ENCODE results near the gene TCF12. TPM values are rescaled to one million over a fixed set of nuclear protein-coding genes. Genes with fewer than 3 reads are reported as not detected.
"Not testable (repeated sequence)": the region's sequence is repeated elsewhere in the genome, so short reads cannot be mapped to it uniquely, and the experiment has no call there.

TCF12 gene
- total and polyA plus RNA-seq, 5 experiments from 2014 or later, result 43.2 to 77.3 (median 54.3) TPM

- POLR2A ChIA-PET, result no interaction called here
Observed at GRCh38 chr15:57094321-57095257, 176.1 kb downstream of the TCF12 start.

GRCh38 chr15:57095896-57096295 is 177.5 kb downstream of the TCF12 start:
- Mint-ChIP-seq H3K36me3 (peaks cover 0 to 39% (median 18%) of the 10 kb centered on the region in 3 donors), H3K4me3 (no peak overlapping the region), H3K9me3 (peaks cover 0 to 2% (median 0%) of the 10 kb centered on the region in 9 donors), H3K4me1 (peaks cover 8 to 35% (median 19%) of the 10 kb centered on the region in 4 donors), H3K27me3 (no peaks in the 10 kb centered on the region), H3K27ac (no peak overlapping the region)
- no peak for ATAC-seq
- POLR2A ChIA-PET, result no interaction called here
- no peak for DNase-seq

More at GRCh38 chr15:57094321-57095257, 176.1 kb downstream of the TCF12 start:
- H3K4me3 Mint-ChIP-seq, result no peak overlapping the region
- H3K36me3 Mint-ChIP-seq, result peaks cover 0 to 38% (median 18%) of the 10 kb centered on the region in 3 donors
- no peak for DNase-seq
- peak overlapping the region in 1 of 10 donors; percentile 2 for H3K27ac Mint-ChIP-seq
- no peaks in the 10 kb centered on the region for H3K27me3 Mint-ChIP-seq
- H3K9me3 Mint-ChIP-seq, result peaks cover 0 to 2% (median 0%) of the 10 kb centered on the region in 9 donors
- ATAC-seq, result no peak
- H3K4me1 Mint-ChIP-seq, result peaks cover 14 to 34% (median 26%) of the 10 kb centered on the region in 4 donors

DNA sequence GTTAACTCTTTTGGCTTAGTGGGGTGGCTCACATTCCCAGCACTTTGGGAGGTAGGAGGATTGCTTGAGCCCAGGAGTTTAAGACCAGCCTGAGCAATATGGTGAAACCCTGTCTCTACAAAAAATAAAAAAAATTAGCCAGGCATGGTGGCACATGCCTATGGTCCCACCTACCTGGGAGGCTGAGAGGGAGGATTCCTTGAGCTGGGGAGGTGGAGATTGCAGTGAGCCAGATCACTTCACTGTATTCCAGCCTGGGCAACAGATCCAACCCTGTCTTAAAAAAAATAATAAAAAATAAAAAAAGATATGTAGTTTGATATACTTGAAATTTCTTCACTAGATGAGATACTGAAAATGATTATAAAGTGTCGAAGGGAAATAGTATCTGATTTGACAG is 178.8 kb downstream of the TCF12 start:
- peaks cover 0 to 2% (median 0%) of the 10 kb centered on the region in 9 donors for H3K9me3 Mint-ChIP-seq
- H3K4me3 Mint-ChIP-seq, result no peak overlapping the region
- peaks cover 4 to 31% (median 11%) of the 10 kb centered on the region in 4 donors for H3K4me1 Mint-ChIP-seq
- H3K27me3 Mint-ChIP-seq, result no peaks in the 10 kb centered on the region
- ATAC-seq (no peak), DNase-seq (no peak)
- H3K27ac Mint-ChIP-seq, result no peak overlapping the region
- peaks cover 0 to 31% (median 21%) of the 10 kb centered on the region in 3 donors for H3K36me3 Mint-ChIP-seq
- POLR2A ChIA-PET, result no interaction called here

DNA sequence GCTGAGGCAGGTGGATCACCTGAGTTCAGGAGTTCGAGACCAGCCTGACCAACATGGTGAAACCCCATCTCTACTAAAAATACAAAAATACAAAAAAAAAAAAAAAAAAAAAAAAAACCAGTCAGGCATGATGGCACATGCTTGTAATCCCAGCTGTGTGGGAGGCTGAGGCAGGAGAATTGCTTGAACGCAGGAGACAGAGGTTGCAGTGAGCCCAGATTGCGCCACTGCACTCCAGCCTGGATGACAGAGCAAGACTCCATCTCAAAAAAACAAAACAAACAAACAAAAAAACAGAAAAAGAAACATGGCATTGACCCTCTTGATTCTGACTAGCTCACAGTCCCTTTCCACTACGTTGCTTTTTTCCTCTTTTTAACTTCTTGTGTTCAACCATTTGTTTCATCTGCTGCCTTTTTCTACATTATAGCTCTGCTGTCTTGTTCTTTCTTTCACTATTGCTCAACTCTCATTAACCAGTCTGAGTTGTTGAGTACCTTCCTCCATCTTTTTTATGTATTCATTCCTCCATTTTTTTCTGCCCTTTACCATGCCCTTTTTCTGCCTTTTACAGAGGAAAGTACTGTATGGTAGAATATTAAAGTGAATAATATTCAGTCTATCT is 179.6 kb downstream of the TCF12 start:
- H3K27ac Mint-ChIP-seq, result peak overlapping the region in 3 of 10 donors; percentile 9 to 36 (median 18)
- H3K9me3 Mint-ChIP-seq, H3K4me3 Mint-ChIP-seq, H3K27me3 Mint-ChIP-seq, ATAC-seq, POLR2A ChIA-PET, DNase-seq: not testable (repeated sequence)
- H3K36me3 Mint-ChIP-seq, result peaks cover 0 to 24% (median 21%) of the 10 kb centered on the region in 3 donors
- H3K4me1 Mint-ChIP-seq, result peaks cover 2 to 35% (median 11%) of the 10 kb centered on the region in 4 donors

DNA sequence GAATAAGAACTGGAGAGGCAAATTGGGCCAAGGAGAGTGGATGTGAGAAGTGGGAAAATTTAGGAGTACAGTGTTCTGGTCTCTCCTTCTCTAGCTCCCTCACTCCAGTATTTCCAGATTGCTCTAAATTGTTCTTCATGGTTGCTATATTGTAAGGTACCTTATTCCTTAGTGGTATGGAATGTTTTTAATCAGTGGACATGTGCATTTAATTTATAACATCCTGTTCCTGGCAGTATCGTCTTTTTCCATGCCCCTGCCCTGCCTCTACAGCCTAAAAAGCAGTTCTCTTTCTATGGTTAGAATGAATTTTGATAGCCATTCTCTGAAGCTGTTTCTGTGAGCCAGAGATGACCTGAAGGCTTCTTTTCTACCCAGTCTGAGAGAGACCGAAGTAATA is 180.5 kb downstream of the TCF12 start:
- DNase-seq (no peak), ATAC-seq (no peak)
- H3K27me3 Mint-ChIP-seq, result no peaks in the 10 kb centered on the region
- H3K36me3 Mint-ChIP-seq, result peaks cover 0 to 19% (median 18%) of the 10 kb centered on the region in 3 donors
- no peak overlapping the region for H3K4me3 Mint-ChIP-seq
- POLR2A ChIA-PET, result no interaction called here
- H3K27ac Mint-ChIP-seq, result peak overlapping the region in 1 of 10 donors; percentile 7
- peaks cover 2 to 35% (median 11%) of the 10 kb centered on the region in 4 donors for H3K4me1 Mint-ChIP-seq
- H3K9me3 Mint-ChIP-seq, result peaks cover 0 to 2% (median 0%) of the 10 kb centered on the region in 9 donors

GRCh38 chr15:57100136-57100539 is 181.7 kb downstream of the TCF12 start:
- Mint-ChIP-seq H3K36me3 (peaks cover 0 to 19% (median 16%) of the 10 kb centered on the region in 3 donors), H3K27me3 (no peaks in the 10 kb centered on the region), H3K4me3 (no peak overlapping the region), H3K4me1 (peaks cover 2 to 34% (median 7%) of the 10 kb centered on the region in 4 donors), H3K27ac (peak overlapping the region in 1 of 10 donors; percentile 37), H3K9me3 (peaks cover 0 to 2% (median 0%) of the 10 kb centered on the region in 9 donors)
- ATAC-seq, result no peak
- DNase-seq, result no peak
- POLR2A ChIA-PET, result no interaction called here

- Mint-ChIP-seq H3K36me3 (peaks cover 0 to 26% (median 24%) of the 10 kb centered on the region in 3 donors), H3K9me3 (peaks cover 0 to 3% (median 0%) of the 10 kb centered on the region in 9 donors)
Observed at GRCh38 chr15:57102858-57103257, 184.4 kb downstream of the TCF12 start.

GRCh38 chr15:57108296-57108695 is 189.9 kb downstream of the TCF12 start:
- no peak for ATAC-seq
- H3K27me3 Mint-ChIP-seq, result no peaks in the 10 kb centered on the region
- DNase-seq, result no peak
- peaks cover 0 to 25% (median 17%) of the 10 kb centered on the region in 3 donors for H3K36me3 Mint-ChIP-seq
- peaks cover 0 to 3% (median 0%) of the 10 kb centered on the region in 9 donors for H3K9me3 Mint-ChIP-seq
- no peak overlapping the region for H3K4me3 Mint-ChIP-seq
- H3K4me1 Mint-ChIP-seq, result peaks cover 9 to 36% (median 16%) of the 10 kb centered on the region in 4 donors
- peak overlapping the region in 1 of 10 donors; percentile 5 for H3K27ac Mint-ChIP-seq
- POLR2A ChIA-PET, result no interaction called here

More at GRCh38 chr15:57102858-57103257, 184.4 kb downstream of the TCF12 start:
- peaks cover 3 to 30% (median 5%) of the 10 kb centered on the region in 4 donors for H3K4me1 Mint-ChIP-seq
- H3K4me3 Mint-ChIP-seq, result no peak overlapping the region
- POLR2A ChIA-PET, result no interaction called here
- ATAC-seq (no peak), DNase-seq (no peak)
- no peaks in the 10 kb centered on the region for H3K27me3 Mint-ChIP-seq
- no peak overlapping the region for H3K27ac Mint-ChIP-seq

DNA sequence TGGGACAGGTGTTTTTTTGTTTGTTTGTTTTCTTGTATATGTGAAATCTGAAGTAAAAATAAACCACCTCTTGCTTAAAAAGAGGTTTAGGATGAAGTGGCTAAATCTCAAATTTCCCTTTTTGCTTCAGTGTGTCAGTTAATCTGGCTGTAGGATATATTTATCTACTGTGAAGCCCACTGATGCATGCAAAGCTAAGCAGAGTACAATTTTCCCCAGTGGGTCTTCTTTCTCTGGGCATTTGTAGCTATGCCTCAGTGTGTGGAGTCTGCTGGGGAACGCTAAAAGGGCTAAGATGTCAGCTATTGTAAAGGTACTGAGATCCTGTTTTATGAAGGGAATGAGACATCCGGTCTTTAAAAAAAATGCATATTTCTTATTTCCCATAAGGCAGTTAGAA is 190.6 kb downstream of the TCF12 start:
- Mint-ChIP-seq H3K9me3 (peaks cover 0 to 3% (median 0%) of the 10 kb centered on the region in 9 donors), H3K27me3 (no peaks in the 10 kb centered on the region), H3K4me3 (no peak overlapping the region), H3K27ac (no peak overlapping the region), H3K4me1 (peaks cover 9 to 41% (median 22%) of the 10 kb centered on the region in 4 donors), H3K36me3 (peaks cover 0 to 25% (median 16%) of the 10 kb centered on the region in 3 donors)
- DNase-seq, result no peak
- ATAC-seq, result no peak
- POLR2A ChIA-PET, result no interaction called here

DNA sequence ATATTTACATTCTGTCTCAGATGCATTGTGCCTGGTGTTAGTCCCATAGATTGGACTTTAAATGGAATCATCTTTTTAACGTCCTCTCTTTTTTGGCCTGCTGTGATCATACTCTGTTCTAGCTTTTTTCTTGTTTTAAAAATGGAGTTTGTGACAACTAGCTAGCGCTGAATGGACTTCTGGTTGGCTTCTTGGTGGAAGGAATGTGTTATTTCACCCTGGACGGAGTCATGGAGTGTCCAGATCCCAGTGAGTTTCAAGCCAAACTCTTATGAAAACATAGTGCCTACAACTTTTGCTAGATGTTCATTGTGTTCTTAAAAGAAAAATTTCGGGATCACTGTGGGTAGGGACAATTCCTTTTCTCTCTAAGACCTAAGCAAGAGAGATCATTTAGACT is 192.6 kb downstream of the TCF12 start:
- POLR2A ChIA-PET, result no interaction called here
- Mint-ChIP-seq H3K27me3 (no peaks in the 10 kb centered on the region), H3K4me3 (no peak overlapping the region), H3K36me3 (peaks cover 0 to 13% (median 5%) of the 10 kb centered on the region in 3 donors), H3K27ac (peak overlapping the region in 1 of 10 donors; percentile 49), H3K4me1 (peaks cover 9 to 43% (median 24%) of the 10 kb centered on the region in 4 donors), H3K9me3 (peaks cover 0 to 1% (median 0%) of the 10 kb centered on the region in 9 donors)
- DNase-seq (no peak), ATAC-seq (no peak)

GRCh38 chr15:57112178-57112577 is 193.7 kb downstream of the TCF12 start:
- POLR2A ChIA-PET, result no interaction called here
- Mint-ChIP-seq H3K9me3 (no peaks in the 10 kb centered on the region), H3K4me3 (no peak overlapping the region), H3K27me3 (no peaks in the 10 kb centered on the region), H3K4me1 (peaks cover 9 to 43% (median 23%) of the 10 kb centered on the region in 4 donors), H3K36me3 (peaks cover 0 to 8% (median 0%) of the 10 kb centered on the region in 3 donors), H3K27ac (peak overlapping the region in 2 of 10 donors; percentile 8 to 32)
- DNase-seq (no peak), ATAC-seq (no peak)

- Mint-ChIP-seq H3K36me3 (peaks cover 0 to 14% (median 0%) of the 10 kb centered on the region in 3 donors), H3K27ac (peak overlapping the region in 4 of 10 donors; percentile 2 to 56 (median 25)), H3K9me3 (no peaks in the 10 kb centered on the region), H3K4me1 (peaks cover 6 to 45% (median 31%) of the 10 kb centered on the region in 4 donors), H3K4me3 (no peak overlapping the region), H3K27me3 (no peaks in the 10 kb centered on the region)
- no peak for ATAC-seq
- POLR2A ChIA-PET, result no interaction called here
- DNase-seq, result no peak
Observed at GRCh38 chr15:57114070-57114469, 195.6 kb downstream of the TCF12 start.
